K562 (cell line): ENCODE data around the gene DOCK6. TPM values are rescaled to one million over a fixed set of nuclear protein-coding genes. Genes with fewer than 3 reads are reported as not detected.

ENCODE experiments used
- ATAC-seq: fragments of 200-7000 bp; cut with Tn5 transposase; 3 replicates; pipeline ENCODE4 v1.9.1; 2020; ENCODE audit warnings: moderate library complexity
- Bru-seq: library from RNA; stranded (reverse); fragments of 400-500 nt; gene quantifications from one replicate; lab custom pipeline; 2021; lab: Mats Ljungman, UMichigan
- BruChase-seq, 2 experiments: library from RNA; stranded (reverse); fragments of 400-500 nt; gene quantifications; one replicate each; lab custom pipeline; 2021; lab: Mats Ljungman, UMichigan
- BruUV-seq: library from RNA; stranded (reverse); fragments of 400-500 nt; replicated peaks from 2 replicates; lab custom pipeline; 2021; lab: Mats Ljungman, UMichigan
- CTCF ChIA-PET: fragments of 300-600 bp; formaldehyde crosslinking; extraction: SDS; loops from one replicate; lab custom pipeline; 2021; ENCODE audit warnings: low intra/inter-chr PET ratio; lab: Yijun Ruan, JAX
- POLR2A ChIA-PET: fragments of 300-600, 350-650 bp; sonication (Branson Sonifier 250); formaldehyde crosslinking; extraction: SDS; loops from one replicate; lab custom pipeline; 2021; ENCODE audit warnings: antibody characterized with exemption, inconsistent platforms; lab: Yijun Ruan, JAX
- DNase-seq, 4 experiments: peaks; one replicate each; pipeline versions ENCODE4 v3.0.0 to v3.0.0-alpha.2; 2011 to 2018; ENCODE audit warnings: low spot score in 3 of 4, mixed read lengths in 3 of 4; ENCODE audit errors: extremely low read depth in 1 of 4
- FAIRE-seq: peaks from 2 replicates; lab custom pipeline; 2011; peaks lifted over from hg19 to GRCh38; lab: Jason Lieb, UNC
- H2AFZ ChIP-seq: 2 replicates; pipeline ENCODE4 v1.6.0; 2011; ENCODE audit warnings: low read depth, low read length, control low read depth, inconsistent platforms
- H3K27ac ChIP-seq: fragments of 200-600 bp; 3 replicates; pipeline ENCODE4 v1.8.0; 2011; ENCODE audit warnings: low read depth, mild to moderate bottlenecking, control low read depth, inconsistent platforms, low read length, moderate library complexity, mixed read lengths; ENCODE audit errors: extremely low read depth
- H3K27me3 ChIP-seq, 2 experiments: fragments of 300-600 bp in 1 of 2; 2 replicates in 1 of 2; 3 replicates in 1 of 2; pipeline versions ENCODE4 v1.6.0 to v1.8.0; 2011; ENCODE audit warnings: inconsistent platforms in 2 of 2, low read length in 2 of 2, mild to moderate bottlenecking in 1 of 2, mixed read lengths in 1 of 2, moderate library complexity in 1 of 2; ENCODE audit not compliant: control insufficient read depth in 2 of 2, insufficient read depth in 2 of 2
- H3K36me3 ChIP-seq: fragments of 300-600 bp; 3 replicates; pipeline ENCODE4 v1.8.0; 2011; ENCODE audit warnings: mild to moderate bottlenecking, low read length, inconsistent platforms; ENCODE audit not compliant: control insufficient read depth, insufficient read depth
- H3K4me1 ChIP-seq, 2 experiments: fragments of 200-600 bp in 1 of 2; replicated peaks in 1 of 2; 2 replicates in 1 of 2; 3 replicates in 1 of 2; pipeline versions ENCODE4 v1.5.1 to v1.8.0; 2011; ENCODE audit warnings: inconsistent platforms in 2 of 2, low read length in 2 of 2, mild to moderate bottlenecking in 1 of 2, mixed read lengths in 1 of 2, moderate library complexity in 1 of 2; ENCODE audit not compliant: control insufficient read depth in 2 of 2, insufficient read depth in 2 of 2
- H3K4me2 ChIP-seq: 2 replicates; pipeline ENCODE4 v1.6.1; 2011; ENCODE audit warnings: low read length, control low read depth, inconsistent platforms, mixed read lengths; ENCODE audit not compliant: insufficient read depth
- H3K4me3 ChIP-seq: fragments of 200-600 bp; sonication (generic), shearing (Covaris generic); 2 replicates; pipeline ENCODE4 v1.5.1; 2016; ENCODE audit warnings: control low read depth, inconsistent platforms
- H3K79me2 ChIP-seq: fragments of 200-600 bp; 3 replicates; pipeline ENCODE4 v1.8.0; 2011; ENCODE audit warnings: low read length, inconsistent platforms; ENCODE audit not compliant: control insufficient read depth, insufficient read depth
- H3K9ac ChIP-seq, 2 experiments: 2 replicates each; pipeline versions ENCODE4 v1.6.0 to v1.6.1; 2011; ENCODE audit warnings: low read depth in 2 of 2, low read length in 2 of 2, control low read depth in 1 of 2, inconsistent platforms in 1 of 2, mild to moderate bottlenecking in 1 of 2, mixed read lengths in 1 of 2; ENCODE audit not compliant: insufficient read depth in 1 of 2
- H3K9me1 ChIP-seq: one replicate; pipeline ENCODE4 v1.6.0; 2011; ENCODE audit warnings: inconsistent platforms, mild to moderate bottlenecking, low read length, moderate library complexity; ENCODE audit not compliant: control insufficient read depth, insufficient read depth
- H3K9me3 ChIP-seq: replicated peaks from 2 replicates; pipeline ENCODE4 v1.5.1; 2011; ENCODE audit warnings: low read depth, low read length, inconsistent platforms; ENCODE audit not compliant: control insufficient read depth, insufficient read depth
- H4K20me1 ChIP-seq: replicated peaks from 2 replicates; pipeline ENCODE4 v1.6.1; 2011; ENCODE audit warnings: low read length, inconsistent platforms, mixed read lengths; ENCODE audit not compliant: control insufficient read depth, insufficient read depth
- ADNP ChIP-seq: fragments of 200-800 bp; sonication (Bioruptor generic); IDR thresholded peaks from 2 replicates; pipeline ENCODE4 v1.6.1; 2016; ENCODE audit warnings: missing genetic modification characterization, missing compliant biosample characterization
- CXXC5 ChIP-seq: fragments of 250-450 bp; sonication (Bioruptor Pico); IDR thresholded peaks from 2 replicates; pipeline ENCODE4 v1.8.0; 2022; ENCODE audit warnings: inconsistent platforms, mild to moderate bottlenecking, moderate library complexity
- FOXJ3 ChIP-seq: sonication (generic); formaldehyde crosslinking; IDR thresholded peaks from 2 replicates; pipeline ENCODE4 v1.4.0; 2020; ENCODE audit warnings: mild to moderate bottlenecking, missing genetic modification reagents
- LEF1 ChIP-seq: fragments of 450-650 bp; IDR thresholded peaks from 2 replicates; pipeline ENCODE4 v1.6.1; 2016; ENCODE audit warnings: mild to moderate bottlenecking
- WGBS: fragments of 100-300 bp; shearing (Covaris generic); methylation state at CpG from one replicate; pipeline ENCODE4 v1.1.6; 2016; ENCODE audit warnings: low coverage, mixed read lengths; ENCODE audit not compliant: insufficient coverage; ENCODE audit errors: missing lambda C conversion rate; 5-methylcytosine and 5-hydroxymethylcytosine counted together
- in situ Hi-C: fragments of 300-500 bp; cut with MboI; formaldehyde crosslinking; loops from 4 replicates; pipeline ENCODE4 v1.15.0; 2018; ENCODE audit warnings: inconsistent platforms, mixed read lengths
- intact Hi-C: fragments of 100-400 bp; cut with micrococcal nuclease; formaldehyde crosslinking; loops from 2 replicates; pipeline ENCODE4 v1.14.2; 2022
- long read RNA-seq, 3 experiments: library from polyadenylated mRNA in 2 of 3; library from RNA in 1 of 3; unstranded in 2 of 3; stranded (forward) in 1 of 3; transcript quantifications; one replicate each; pipeline ENCODE4 v2.0.0, GENCODE V29; 2019 to 2022
- polyA minus RNA-seq, 3 experiments: library from RNA; depleted of rRNA, polyadenylated mRNA; stranded (reverse); fragments of >200 nt; gene quantifications; 2 replicates each; pipeline ENCODE4 v1.2.3, GENCODE V29; 2011
- polyA plus RNA-seq, 8 experiments: library from polyadenylated mRNA; depleted of rRNA in 4 of 8; stranded (reverse) in 5 of 8; unstranded in 3 of 8; fragments of >200 nt; fragmentation: Nextera tagmentation in 2 of 8; fragmentation: Illumina TruSeq in 1 of 8; extraction: Ambion mirVana in 2 of 8; extraction: Trizol in 1 of 8; gene quantifications; 2 replicates each; pipeline versions ENCODE4 v1.2.1 to v1.2.3, GENCODE V29; 2011 to 2014; ENCODE audit warnings: inconsistent platforms in 1 of 8, missing spikeins in 1 of 8
- total RNA-seq, 7 experiments: library from RNA; depleted of rRNA in 6 of 7; stranded (reverse); fragments of >200 nt in 6 of 7; fragmentation: Illumina TruSeq in 2 of 7; extraction: Trizol in 2 of 7; gene quantifications; 2 replicates each; pipeline versions ENCODE4 v1.2.1 to v1.2.3, GENCODE V29; 2011 to 2021; ENCODE audit warnings: low replicate concordance in 1 of 7
- TF ChIP-seq, protein P1 (sequence below), 2 experiments: IDR thresholded peaks; 2 replicates each; pipeline ENCODE4 v1.6.1; 2011; ENCODE audit warnings: borderline replicate concordance in 1 of 2, control low read depth in 1 of 2, low read depth in 1 of 2, low read length in 1 of 2, mild to moderate bottlenecking in 1 of 2, mixed read lengths in 1 of 2, moderate library complexity in 1 of 2; ENCODE audit not compliant: insufficient read depth in 1 of 2, insufficient read length in 1 of 2, poor library complexity in 1 of 2, severe bottlenecking in 1 of 2; ENCODE audit errors: extremely low read depth in 1 of 2
- TF ChIP-seq, protein P2 (sequence below): conservative IDR thresholded peaks from 2 replicates; pipeline ENCODE4 v1.6.1; 2011; ENCODE audit warnings: low read depth, mild to moderate bottlenecking, low read length; ENCODE audit not compliant: control insufficient read depth

The DOCK6 gene, protein sequence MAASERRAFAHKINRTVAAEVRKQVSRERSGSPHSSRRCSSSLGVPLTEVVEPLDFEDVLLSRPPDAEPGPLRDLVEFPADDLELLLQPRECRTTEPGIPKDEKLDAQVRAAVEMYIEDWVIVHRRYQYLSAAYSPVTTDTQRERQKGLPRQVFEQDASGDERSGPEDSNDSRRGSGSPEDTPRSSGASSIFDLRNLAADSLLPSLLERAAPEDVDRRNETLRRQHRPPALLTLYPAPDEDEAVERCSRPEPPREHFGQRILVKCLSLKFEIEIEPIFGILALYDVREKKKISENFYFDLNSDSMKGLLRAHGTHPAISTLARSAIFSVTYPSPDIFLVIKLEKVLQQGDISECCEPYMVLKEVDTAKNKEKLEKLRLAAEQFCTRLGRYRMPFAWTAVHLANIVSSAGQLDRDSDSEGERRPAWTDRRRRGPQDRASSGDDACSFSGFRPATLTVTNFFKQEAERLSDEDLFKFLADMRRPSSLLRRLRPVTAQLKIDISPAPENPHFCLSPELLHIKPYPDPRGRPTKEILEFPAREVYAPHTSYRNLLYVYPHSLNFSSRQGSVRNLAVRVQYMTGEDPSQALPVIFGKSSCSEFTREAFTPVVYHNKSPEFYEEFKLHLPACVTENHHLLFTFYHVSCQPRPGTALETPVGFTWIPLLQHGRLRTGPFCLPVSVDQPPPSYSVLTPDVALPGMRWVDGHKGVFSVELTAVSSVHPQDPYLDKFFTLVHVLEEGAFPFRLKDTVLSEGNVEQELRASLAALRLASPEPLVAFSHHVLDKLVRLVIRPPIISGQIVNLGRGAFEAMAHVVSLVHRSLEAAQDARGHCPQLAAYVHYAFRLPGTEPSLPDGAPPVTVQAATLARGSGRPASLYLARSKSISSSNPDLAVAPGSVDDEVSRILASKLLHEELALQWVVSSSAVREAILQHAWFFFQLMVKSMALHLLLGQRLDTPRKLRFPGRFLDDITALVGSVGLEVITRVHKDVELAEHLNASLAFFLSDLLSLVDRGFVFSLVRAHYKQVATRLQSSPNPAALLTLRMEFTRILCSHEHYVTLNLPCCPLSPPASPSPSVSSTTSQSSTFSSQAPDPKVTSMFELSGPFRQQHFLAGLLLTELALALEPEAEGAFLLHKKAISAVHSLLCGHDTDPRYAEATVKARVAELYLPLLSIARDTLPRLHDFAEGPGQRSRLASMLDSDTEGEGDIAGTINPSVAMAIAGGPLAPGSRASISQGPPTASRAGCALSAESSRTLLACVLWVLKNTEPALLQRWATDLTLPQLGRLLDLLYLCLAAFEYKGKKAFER (N-terminal part only)
- total RNA-seq (2011; cell fraction: chromatin; rRNA removed; ENCODE audit: low replicate concordance), result 79.9 and 184 TPM in 2 replicates
- 88.2 and 89.2 TPM in 2 replicates for total RNA-seq (2011; cell fraction: nucleolus; rRNA removed)
- total RNA-seq (2011; cell fraction: nucleoplasm; rRNA removed), result 65.6 and 76.9 TPM in 2 replicates
- total RNA-seq (2014; rRNA removed) (3.8 and 5.7 TPM in 2 replicates), total RNA-seq (2014; rRNA removed; fragmentation: Illumina TruSeq; extraction: Trizol) (2.0 and 2.4 TPM in 2 replicates), total RNA-seq (2015; rRNA removed; fragmentation: Illumina TruSeq; extraction: Trizol) (1.9 and 2.3 TPM in 2 replicates), total RNA-seq (2021) (19.3 and 20.2 TPM in 2 replicates), polyA plus RNA-seq (2011; rRNA removed) (7.0 and 14.5 TPM in 2 replicates), polyA plus RNA-seq (2014; fragmentation: Illumina TruSeq; extraction: Trizol) (4.4 and 7.3 TPM in 2 replicates), polyA plus RNA-seq (2014; fragmentation: Nextera tagmentation; extraction: Ambion mirVana) (under 1 TPM; 0.35 to 0.46 TPM), polyA plus RNA-seq (2014; rRNA removed) (10.0 and 11.8 TPM in 2 replicates), polyA minus RNA-seq (2011; rRNA and poly(A)+ RNA removed) (5.3 and 5.8 TPM in 2 replicates), Bru-seq, nascent RNA (percentile 49 among the genes with signal in this experiment), BruChase-seq, experiment 1, labeled RNA remaining after a 2-hour chase (percentile 43 among the genes with signal in this experiment), BruChase-seq, experiment 2, labeled RNA remaining after a 6-hour chase (percentile 53 among the genes with signal in this experiment)
- 8.0 and 14.5 TPM in 2 replicates for polyA plus RNA-seq (2011; cell fraction: cytosol; rRNA removed)
- 78.6 and 79.9 TPM in 2 replicates for polyA plus RNA-seq (2011; cell fraction: nucleus; rRNA removed)
- polyA plus RNA-seq (2012), result 7.9 and 22.7 TPM in 2 replicates
- polyA minus RNA-seq (2011; cell fraction: cytosol; rRNA and poly(A)+ RNA removed), result 8.8 and 17.8 TPM in 2 replicates
- polyA minus RNA-seq (2011; cell fraction: nucleus; rRNA and poly(A)+ RNA removed), result 15.8 and 20.2 TPM in 2 replicates
- long read RNA-seq, experiment 1, partial matches to known transcripts, result 4 of 22 reads
- long read RNA-seq, experiment 1, other reads (novel, unspliced or antisense), result 18 of 22 reads
- long read RNA-seq, experiment 2, partial matches to known transcripts, result 2 of 9 reads
- long read RNA-seq, experiment 2, other reads (novel, unspliced or antisense), result 7 of 9 reads
- long read RNA-seq, experiment 3, partial matches to known transcripts, result 1 of 2 reads
- long read RNA-seq, experiment 3, other reads (novel, unspliced or antisense), result 1 of 2 reads

DNA sequence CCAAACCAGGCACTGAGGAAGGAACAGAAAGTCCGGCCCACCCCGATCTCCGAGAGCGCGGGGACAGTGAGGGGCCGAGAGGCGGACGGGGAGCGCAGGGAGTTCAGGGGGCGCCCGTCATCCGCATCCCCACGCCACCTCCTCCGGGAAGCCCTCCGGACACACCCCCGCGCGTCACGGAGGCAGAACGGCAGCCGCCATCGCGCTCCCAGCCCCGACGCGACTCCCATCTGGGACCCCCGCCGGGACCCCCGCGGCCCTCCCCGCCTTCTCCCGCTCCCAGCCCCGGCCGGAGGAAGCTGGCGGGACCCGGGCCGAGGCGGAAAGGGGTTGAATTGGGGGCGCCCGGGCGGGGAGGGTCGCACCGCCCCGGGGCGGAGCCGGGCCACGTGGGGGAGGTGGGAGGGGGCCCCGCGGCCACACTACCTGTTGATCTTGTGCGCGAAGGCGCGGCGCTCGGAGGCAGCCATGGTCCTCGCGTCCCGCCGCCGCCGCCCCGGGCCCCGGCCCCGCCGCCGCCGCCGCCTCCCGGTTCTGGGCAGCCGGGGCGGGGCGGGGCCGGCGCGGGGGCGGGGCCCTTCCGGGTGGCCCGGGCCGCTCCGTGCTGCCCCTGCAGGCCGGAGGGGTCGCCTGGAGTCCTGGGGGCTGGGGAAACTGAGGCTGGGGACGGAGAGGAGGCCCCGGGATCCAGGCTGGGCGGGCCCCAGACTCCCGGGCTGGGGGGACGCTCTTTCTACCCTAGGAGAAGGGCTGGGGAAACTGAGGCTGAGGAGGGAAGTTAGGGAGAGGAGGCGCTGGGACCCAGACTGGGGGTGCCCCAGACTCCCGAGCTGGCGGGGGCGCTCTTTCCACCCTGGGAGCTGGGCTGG lies at the start of gene DOCK6:
Gene DOCK6 (minus strand): TSS at position 554 of the 869 bp plus-strand sequence. CDS start 84 bp downstream, at position 470.
- intact Hi-C loops (no loop called here), in situ Hi-C loops (no loop called here)
- H4K20me1 ChIP-seq, result 0 out of 2 replicates have a peak, but pooled peaks cover 3% of the 10 kb centered on the region
- peak within 1 kb of the TSS; percentile 53 to 90; a peak in 3 of 4 replicates for H3K9ac ChIP-seq
- ChIA-PET POLR2A (interaction anchor here (0.6 to 1.4 kb wide), 4 partner anchors 21 to 552 kb away, joined by 3 to 4 read pairs (median 4); no protein-coding TSS in a partner anchor), CTCF (interaction anchor here (0.6 kb wide), 1 partner anchor 25 kb away, joined by 4 read pairs; no protein-coding TSS in a partner anchor)
- BruUV-seq, result TSS peak; percentile 54
- H2AFZ ChIP-seq, result peak within 1 kb of the TSS; percentile 97
- H3K9me1 ChIP-seq, result no peaks in the 10 kb centered on the region
- peaks cover 5 to 23% of the 10 kb centered on the region in 2 experiments; a peak in 3 of 5 replicates for H3K4me1 ChIP-seq
- H3K27me3 ChIP-seq, result no peaks in the 10 kb centered on the region; a peak in 1 of 5 replicates
- peak; percentile 87 for ATAC-seq
- H3K79me2 ChIP-seq, result no peaks in the 10 kb centered on the region
- under 1% methylated on average over 42 of the region's 91 CpGs for WGBS
- peak within 1 kb of the TSS; percentile 77 for H3K4me2 ChIP-seq
- FAIRE-seq, result no peak
- DNase-seq, result peak; percentile 51 to 88 (median 84)
- H3K9me3 ChIP-seq, result no peaks in the 10 kb centered on the region
- no peaks in the 10 kb centered on the region for H3K36me3 ChIP-seq
- peak within 1 kb of the TSS; percentile 89 for H3K4me3 ChIP-seq
- peak within 1 kb of the TSS; percentile 72; the same call in 1 of the 3 replicates for H3K27ac ChIP-seq
- TF ChIP-seq, protein P1, sequence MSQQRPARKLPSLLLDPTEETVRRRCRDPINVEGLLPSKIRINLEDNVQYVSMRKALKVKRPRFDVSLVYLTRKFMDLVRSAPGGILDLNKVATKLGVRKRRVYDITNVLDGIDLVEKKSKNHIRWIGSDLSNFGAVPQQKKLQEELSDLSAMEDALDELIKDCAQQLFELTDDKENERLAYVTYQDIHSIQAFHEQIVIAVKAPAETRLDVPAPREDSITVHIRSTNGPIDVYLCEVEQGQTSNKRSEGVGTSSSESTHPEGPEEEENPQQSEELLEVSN (IDR thresholded peaks at IDR 0.05; ENCODE audit: borderline replicate concordance in 1 of 2, extremely low read depth in 1 of 2, insufficient read depth in 1 of 2, insufficient read length in 1 of 2, low read depth in 1 of 2, low read length in 1 of 2, poor library complexity in 1 of 2, severe bottlenecking in 1 of 2), result peak in 1 of 2 experiments; percentile 24
- TF ChIP-seq LEF1, result no peak
- peak; percentile 46; the same call in 1 of the 2 replicates for TF ChIP-seq ADNP (tag)
- TF ChIP-seq, protein P2, sequence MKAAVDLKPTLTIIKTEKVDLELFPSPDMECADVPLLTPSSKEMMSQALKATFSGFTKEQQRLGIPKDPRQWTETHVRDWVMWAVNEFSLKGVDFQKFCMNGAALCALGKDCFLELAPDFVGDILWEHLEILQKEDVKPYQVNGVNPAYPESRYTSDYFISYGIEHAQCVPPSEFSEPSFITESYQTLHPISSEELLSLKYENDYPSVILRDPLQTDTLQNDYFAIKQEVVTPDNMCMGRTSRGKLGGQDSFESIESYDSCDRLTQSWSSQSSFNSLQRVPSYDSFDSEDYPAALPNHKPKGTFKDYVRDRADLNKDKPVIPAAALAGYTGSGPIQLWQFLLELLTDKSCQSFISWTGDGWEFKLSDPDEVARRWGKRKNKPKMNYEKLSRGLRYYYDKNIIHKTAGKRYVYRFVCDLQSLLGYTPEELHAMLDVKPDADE, result 0 out of 2 replicates have a peak, but pooled peaks have one; percentile 17
- peak; percentile 26; the same call in 1 of the 2 replicates for TF ChIP-seq CXXC5 (CRISPR knock-in tag)
- TF ChIP-seq FOXJ3 (CRISPR knock-in tag), result no peak
